ENCODE measurements around the gene SPATA2L. TPM values are rescaled to one million over a fixed set of nuclear protein-coding genes. Genes with fewer than 3 reads are reported as not detected.

The SPATA2L gene
- total RNA-seq, 1 donor from 2014 or later, result 7.0 TPM

- ATAC-seq (ENCODE audit: low read depth), result no peak
- Mint-ChIP-seq H3K27me3 (no peaks in the 10 kb centered on the region), H3K27ac (no peak overlapping the region), H3K4me3 (no peak overlapping the region), H3K36me3 (ENCODE audit: low read depth) (peaks cover 94% of the 10 kb centered on the region), H3K9me3 (no peaks in the 10 kb centered on the region), H3K4me1 (peaks cover 10% of the 10 kb centered on the region)
- POLR2A ChIA-PET, result interaction anchor here (0.6 kb wide), 1 partner anchor 1053 kb away, joined by 5 read pairs; no protein-coding TSS in a partner anchor
- CTCF ChIA-PET, result interaction anchor here (1.6 kb wide), 1 partner anchor 28 kb away, joined by 6 read pairs; no protein-coding TSS in a partner anchor
- DNase-seq, result no peak
- intact Hi-C loops (cut with micrococcal nuclease), result no loop called here
- TF ChIP-seq, protein P1, sequence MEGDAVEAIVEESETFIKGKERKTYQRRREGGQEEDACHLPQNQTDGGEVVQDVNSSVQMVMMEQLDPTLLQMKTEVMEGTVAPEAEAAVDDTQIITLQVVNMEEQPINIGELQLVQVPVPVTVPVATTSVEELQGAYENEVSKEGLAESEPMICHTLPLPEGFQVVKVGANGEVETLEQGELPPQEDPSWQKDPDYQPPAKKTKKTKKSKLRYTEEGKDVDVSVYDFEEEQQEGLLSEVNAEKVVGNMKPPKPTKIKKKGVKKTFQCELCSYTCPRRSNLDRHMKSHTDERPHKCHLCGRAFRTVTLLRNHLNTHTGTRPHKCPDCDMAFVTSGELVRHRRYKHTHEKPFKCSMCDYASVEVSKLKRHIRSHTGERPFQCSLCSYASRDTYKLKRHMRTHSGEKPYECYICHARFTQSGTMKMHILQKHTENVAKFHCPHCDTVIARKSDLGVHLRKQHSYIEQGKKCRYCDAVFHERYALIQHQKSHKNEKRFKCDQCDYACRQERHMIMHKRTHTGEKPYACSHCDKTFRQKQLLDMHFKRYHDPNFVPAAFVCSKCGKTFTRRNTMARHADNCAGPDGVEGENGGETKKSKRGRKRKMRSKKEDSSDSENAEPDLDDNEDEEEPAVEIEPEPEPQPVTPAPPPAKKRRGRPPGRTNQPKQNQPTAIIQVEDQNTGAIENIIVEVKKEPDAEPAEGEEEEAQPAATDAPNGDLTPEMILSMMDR (IDR thresholded peaks at IDR 0.05), result no peak
These were observed 31.4 kb upstream of the SPATA2L start for GRCh38 chr16:89732918-89733242.

GRCh38 chr16:89732142-89732917 lies 30.8 kb upstream of the SPATA2L start:
- ATAC-seq (ENCODE audit: low read depth) (no peak), DNase-seq (no peak)
- Mint-ChIP-seq H3K36me3 (ENCODE audit: low read depth) (peaks cover 93% of the 10 kb centered on the region), H3K4me3 (no peak overlapping the region), H3K9me3 (no peaks in the 10 kb centered on the region), H3K27ac (no peak overlapping the region), H3K27me3 (no peaks in the 10 kb centered on the region), H3K4me1 (peaks cover 9% of the 10 kb centered on the region)
- TF ChIP-seq, protein P1 (IDR thresholded peaks at IDR 0.05), result no peak
- ChIA-PET CTCF (interaction anchor here (1.6 kb wide), 1 partner anchor 27 kb away, joined by 6 read pairs; no protein-coding TSS in a partner anchor), POLR2A (interaction anchor here (0.6 to 1.0 kb wide), 2 partner anchors 8 to 1053 kb away, joined by 3 to 5 read pairs; no protein-coding TSS in a partner anchor)
- intact Hi-C loops (cut with micrococcal nuclease), result no loop called here

DNA sequence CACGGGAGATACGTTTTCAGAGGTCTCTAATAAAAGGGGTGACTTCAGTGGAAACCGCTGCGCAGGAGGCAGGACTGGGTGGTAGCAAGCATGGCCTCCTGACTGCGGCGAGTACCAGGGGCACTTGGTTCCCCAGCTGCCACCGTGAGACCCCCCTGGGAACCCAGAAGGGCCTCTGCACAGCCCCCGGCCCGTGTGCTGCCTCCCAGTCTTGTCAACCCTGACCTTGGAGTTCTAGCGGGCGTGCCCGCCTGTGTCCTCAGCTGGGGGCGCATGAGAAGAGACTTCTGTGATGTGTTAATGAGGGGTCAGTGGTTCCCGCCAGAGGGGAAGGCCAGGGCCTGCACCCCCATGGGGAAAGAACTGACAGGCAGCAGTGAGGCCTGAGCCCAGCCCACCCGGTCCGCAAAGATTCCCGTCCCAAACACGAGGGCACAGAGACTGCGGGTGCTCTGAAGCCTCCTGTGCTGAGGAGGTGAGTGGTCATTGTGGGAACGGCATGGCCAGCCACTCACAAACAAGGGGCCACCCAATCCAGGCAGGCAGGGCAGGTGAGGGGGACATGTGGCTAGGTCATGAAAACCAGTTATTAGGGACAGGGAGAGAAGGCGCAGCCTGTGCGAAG lies 29.2 kb upstream of the SPATA2L start:
- no peaks in the 10 kb centered on the region for H3K9me3 Mint-ChIP-seq
- no peaks in the 10 kb centered on the region for H3K27me3 Mint-ChIP-seq
- POLR2A ChIA-PET, result interaction anchor here (0.6 kb wide), 1 partner anchor 40 kb away, joined by 10 read pairs; no protein-coding TSS in a partner anchor
- CTCF ChIA-PET, result no interaction called here
- no peak for DNase-seq
- no peak for ATAC-seq (ENCODE audit: low read depth)
- intact Hi-C loops (cut with micrococcal nuclease), result no loop called here
- H3K36me3 Mint-ChIP-seq (ENCODE audit: low read depth), result peaks cover 86% of the 10 kb centered on the region
- TF ChIP-seq, protein P1 (IDR thresholded peaks at IDR 0.05), result no peak
- peaks cover 12% of the 10 kb centered on the region for H3K4me1 Mint-ChIP-seq
- H3K27ac Mint-ChIP-seq, result no peak overlapping the region
- H3K4me3 Mint-ChIP-seq, result no peak overlapping the region

GRCh38 chr16:89729863-89730593 lies 28.5 kb upstream of the SPATA2L start:
- CTCF ChIA-PET, result interaction anchor here (0.6 kb wide), 1 partner anchor 311 kb away, joined by 3 read pairs; no protein-coding TSS in a partner anchor
- H3K27ac Mint-ChIP-seq, result no peak overlapping the region

More at GRCh38 chr16:89729863-89730593, 28.5 kb upstream of the SPATA2L start:
- Mint-ChIP-seq H3K4me1 (peaks cover 12% of the 10 kb centered on the region), H3K9me3 (no peaks in the 10 kb centered on the region), H3K36me3 (ENCODE audit: low read depth) (peaks cover 79% of the 10 kb centered on the region), H3K4me3 (no peak overlapping the region), H3K27me3 (no peaks in the 10 kb centered on the region)
- intact Hi-C loops (cut with micrococcal nuclease), result no loop called here
- ATAC-seq (ENCODE audit: low read depth) (no peak), DNase-seq (no peak)
- POLR2A ChIA-PET, result no interaction called here
- TF ChIP-seq, protein P1 (IDR thresholded peaks at IDR 0.05), result no peak

Data from activated B cell treated with CpG ODN at 0.5 μM for 24 hours (primary cell).